Umbilical cord (tissue), 2 donors: ENCODE measurements around the gene PRKCE. TPM values are rescaled to one million over a fixed set of nuclear protein-coding genes. Genes with fewer than 3 reads are reported as not detected.

ENCODE experiments used
- DNase-seq: peaks from one replicate; pipeline ENCODE4 v3.0.0-alpha.2; 2015; ENCODE audit warnings: low spot score
- total RNA-seq: library from RNA; depleted of rRNA; stranded (reverse); fragments of >200 nt; gene quantifications from one replicate; pipeline ENCODE4 v1.2.3, GENCODE V29; 2014; ENCODE audit warnings: low replicate concordance; ENCODE audit not compliant: insufficient read depth

The PRKCE gene
- total RNA-seq, 1 donor from 2014 or later = 8.2 TPM

- no peak for DNase-seq
Measured at GRCh38 chr2:46163804-46164528, 512.5 kb downstream of the PRKCE start.

- DNase-seq = peak; percentile 99
Measured at GRCh38 chr2:46164529-46165301, 513.2 kb downstream of the PRKCE start.

GRCh38 chr2:46165916-46166315, 514.4 kb downstream of the PRKCE start:
- no peak for DNase-seq

- DNase-seq = no peak
Measured at GRCh38 chr2:46167406-46167805, 515.9 kb downstream of the PRKCE start.

GRCh38 chr2:46167924-46168323, 516.4 kb downstream of the PRKCE start:
- DNase-seq = no peak

DNA sequence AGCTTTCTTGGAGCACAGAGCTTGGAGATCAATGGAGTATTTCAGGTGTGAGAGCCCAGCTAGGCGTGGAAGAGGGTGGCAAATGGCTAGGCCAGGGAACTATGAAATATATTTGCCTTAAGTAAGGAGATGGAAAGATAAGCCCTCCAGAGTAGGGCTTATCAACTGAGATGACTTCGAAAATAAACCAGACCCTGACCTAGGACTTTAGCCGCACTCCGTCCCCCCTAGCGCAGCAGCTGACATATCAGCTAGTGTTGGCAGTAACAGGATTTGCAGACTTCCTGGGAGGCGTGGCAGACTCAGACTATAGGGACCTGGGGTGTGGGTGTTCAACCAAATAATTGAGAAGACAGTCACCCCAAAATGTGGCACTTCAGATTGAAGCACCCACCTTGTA, 518.0 kb downstream of the PRKCE start:
- DNase-seq = peak; percentile 90

GRCh38 chr2:46170026-46170425, 518.6 kb downstream of the PRKCE start:
- DNase-seq = peak; percentile 96

DNA sequence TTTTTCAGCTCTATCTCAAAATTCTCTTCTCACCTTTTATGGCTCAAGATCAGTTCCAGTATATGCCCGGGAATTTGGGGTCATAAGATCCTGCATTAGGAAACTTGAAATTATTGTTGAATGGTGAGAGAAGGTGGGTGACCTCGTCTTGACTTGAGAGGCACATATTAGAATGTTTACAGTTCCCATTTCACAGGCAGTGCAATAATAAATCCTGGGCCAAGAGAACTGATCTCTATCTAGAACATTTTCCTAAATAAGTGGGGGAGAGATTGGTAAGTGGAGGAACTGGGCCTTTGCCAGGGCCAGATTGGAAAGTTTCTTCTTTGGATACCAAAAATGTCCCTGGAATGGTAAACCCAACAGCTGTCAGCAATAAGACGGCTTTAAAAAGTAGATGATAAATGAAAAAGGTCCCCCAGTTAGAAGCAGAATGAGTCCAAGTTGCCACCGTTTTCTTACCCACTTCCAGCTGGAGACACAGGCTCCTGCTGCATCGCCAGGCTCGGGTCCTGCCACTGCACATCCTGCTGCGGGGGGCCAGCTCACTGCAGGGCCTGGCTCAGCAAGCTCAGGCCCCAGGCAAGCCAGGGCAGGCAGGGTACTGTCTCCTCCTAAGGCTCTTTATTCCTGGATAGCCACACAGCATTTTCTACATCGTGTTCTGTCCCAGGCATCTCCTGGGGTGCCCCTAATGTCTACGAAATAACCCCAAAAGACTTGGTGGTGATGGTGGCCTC, 519.3 kb downstream of the PRKCE start:
- peak; percentile 61 for DNase-seq

DNA sequence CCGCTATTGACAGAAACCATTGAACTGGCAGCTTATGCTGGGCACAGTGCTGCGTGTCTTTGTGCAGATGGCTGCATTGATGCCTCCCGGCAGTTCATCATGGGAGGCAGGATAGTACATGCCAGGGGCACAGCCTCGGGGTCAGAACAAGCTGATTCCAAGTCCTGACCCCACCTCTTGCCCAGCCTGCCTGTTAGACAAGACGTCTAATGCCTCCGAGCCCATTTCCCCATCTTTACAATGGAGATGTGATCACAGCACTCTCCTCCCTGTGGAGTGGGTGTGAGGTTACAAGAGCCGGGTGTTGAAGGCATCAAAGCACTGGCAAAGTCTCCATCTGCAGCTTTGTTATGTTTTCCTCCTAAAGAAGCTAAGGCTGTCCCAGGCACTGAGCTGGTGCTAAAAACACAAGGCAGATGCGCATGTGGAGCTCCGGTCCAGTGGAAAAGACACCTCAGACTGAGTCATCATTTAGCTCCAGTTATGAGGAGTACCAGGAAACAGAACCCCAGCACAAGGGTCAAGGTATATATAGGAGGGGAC, 520.0 kb downstream of the PRKCE start:
- peak; percentile 98 for DNase-seq

- peak; percentile 58 for DNase-seq
Measured at GRCh38 chr2:46171996-46172546, 520.6 kb downstream of the PRKCE start.

DNA sequence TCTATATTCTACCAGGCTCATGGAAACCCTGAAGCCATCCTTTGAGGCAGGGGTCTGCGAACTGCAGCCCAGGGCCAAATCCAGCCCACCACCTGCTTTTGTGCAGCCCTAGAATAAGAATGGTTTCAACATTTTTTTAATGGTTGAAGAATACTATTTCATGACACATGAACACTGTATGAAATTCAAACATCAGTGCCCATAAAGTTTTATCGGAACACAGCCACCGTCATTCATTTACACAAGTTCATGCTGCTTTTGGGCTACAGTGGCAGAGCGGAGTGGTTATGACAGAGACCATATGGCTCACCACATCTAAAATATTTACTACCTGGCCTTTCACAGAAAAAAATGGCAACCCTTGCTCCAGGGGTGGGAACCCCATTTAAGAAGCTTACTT, 521.6 kb downstream of the PRKCE start:
- no peak for DNase-seq

- no peak for DNase-seq
Measured at GRCh38 chr2:46173636-46174250, 522.3 kb downstream of the PRKCE start.

- no peak for DNase-seq
Measured at GRCh38 chr2:46174345-46175170, 523.1 kb downstream of the PRKCE start.

DNA sequence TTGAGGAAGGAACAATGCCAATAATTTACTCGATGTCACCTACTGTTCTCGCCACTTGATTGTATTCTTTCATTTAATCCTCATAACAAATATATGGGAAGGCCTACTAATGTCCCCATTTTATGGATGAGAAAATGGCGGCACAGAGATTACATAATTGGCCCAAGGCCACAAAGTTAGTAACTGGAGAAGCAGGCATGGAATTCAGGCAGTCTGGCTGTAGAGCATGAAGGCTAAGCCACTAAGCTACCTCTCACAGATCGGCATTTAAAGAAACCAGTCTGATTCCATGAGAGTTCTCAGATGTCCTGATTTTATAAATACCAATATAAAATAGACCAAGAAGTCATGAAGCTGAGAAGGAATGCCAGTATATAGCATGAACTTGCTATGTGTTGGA, 523.9 kb downstream of the PRKCE start:
- DNase-seq = peak; percentile 80

- DNase-seq = no peak
Measured at GRCh38 chr2:46177461-46178089, 526.1 kb downstream of the PRKCE start.

DNA sequence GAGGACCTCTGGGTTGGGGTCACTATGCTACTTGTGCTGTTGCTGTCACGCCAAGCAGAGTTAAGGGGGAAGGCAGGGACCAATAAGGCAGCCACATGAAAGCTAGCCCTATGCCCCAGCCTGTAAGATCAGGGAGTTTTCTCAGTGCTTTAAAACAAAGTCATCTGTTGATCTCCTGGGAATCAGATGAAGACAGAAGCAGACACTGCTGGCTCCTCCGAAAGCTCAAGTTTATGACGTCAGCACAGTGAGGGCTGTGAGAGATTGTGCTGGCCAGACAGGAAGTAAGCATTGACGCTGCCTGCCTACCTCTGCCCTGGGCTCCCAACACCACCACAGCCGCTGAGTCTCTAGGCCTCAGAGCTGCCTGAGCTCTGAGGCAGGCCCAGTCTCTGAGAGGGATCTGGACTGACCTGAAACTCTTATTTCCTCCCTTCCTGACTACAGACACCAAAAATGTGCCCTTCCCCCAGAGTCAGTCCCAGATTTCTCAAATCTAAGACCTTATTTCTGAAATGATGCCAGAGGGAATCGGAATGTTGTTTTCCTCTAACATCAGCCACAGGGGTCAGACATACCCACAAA, 527.7 kb downstream of the PRKCE start:
- peak; percentile 96 for DNase-seq

DNA sequence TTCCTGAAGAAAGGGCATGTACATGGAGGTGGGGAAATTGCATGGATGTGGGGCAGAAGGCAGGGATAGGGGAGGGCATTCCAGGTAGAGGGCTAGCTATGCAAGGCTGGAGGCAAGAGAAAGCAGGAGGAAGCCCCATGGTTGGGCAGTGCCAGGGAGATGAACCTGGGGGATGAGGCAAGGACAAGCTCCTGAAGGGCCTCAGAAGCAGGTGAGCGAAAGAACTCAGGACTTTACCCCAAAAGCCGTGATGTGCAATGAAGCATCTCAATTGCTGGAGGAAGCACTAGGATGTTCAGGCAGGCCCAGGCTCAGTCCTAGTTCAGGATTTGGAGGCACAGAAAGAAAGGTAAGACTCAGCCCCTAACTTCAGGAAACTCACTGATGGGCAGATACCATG, 528.7 kb downstream of the PRKCE start:
- no peak for DNase-seq

- no peak for DNase-seq
Measured at GRCh38 chr2:46181306-46181705, 529.8 kb downstream of the PRKCE start.

DNA sequence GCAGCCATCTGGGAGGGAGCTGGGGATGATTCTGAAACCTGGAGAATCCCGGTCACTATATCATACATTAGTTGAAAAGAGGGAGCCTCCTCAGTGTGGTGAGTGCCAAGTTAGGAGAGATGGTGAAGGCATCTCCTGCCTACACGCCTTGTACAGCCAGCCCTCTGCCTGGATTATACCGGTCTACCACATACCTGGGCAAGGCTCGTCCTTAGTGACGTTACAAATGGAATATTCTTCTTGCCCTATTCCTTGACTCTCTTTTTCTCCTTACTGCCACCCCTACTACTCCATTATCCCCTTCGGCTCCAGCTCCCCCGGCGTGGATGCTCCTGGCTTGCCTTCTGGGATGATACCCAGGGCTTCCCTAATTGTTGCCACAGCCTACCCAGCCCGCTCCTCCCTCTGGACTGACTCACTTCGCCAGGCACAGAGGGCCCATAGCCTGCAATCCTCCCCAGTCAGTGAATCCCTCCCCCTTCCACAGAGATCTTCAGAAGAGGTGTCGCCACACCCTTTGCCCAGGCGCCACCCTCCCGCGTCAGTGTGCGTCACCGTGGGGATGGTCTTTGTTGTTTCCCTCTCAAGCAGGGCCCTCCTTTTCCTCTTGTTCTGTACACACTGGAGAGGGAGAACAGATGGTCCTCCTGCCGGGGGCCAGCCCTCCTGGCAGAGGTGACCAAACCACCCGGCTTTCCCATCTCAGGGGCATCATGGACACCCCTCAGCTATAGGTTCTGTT, 530.5 kb downstream of the PRKCE start:
- DNase-seq = no peak
